ENCODE measurements around the gene DCAF8L1. TPM values are rescaled to one million over a fixed set of nuclear protein-coding genes. Genes with fewer than 3 reads are reported as not detected.
"Not testable (repeated sequence)": the region's sequence is repeated elsewhere in the genome, so short reads cannot be mapped to it uniquely, and the experiment has no call there.

The DCAF8L1 gene
- not detected in 2 replicates for total RNA-seq (2012; rRNA removed)

DNA sequence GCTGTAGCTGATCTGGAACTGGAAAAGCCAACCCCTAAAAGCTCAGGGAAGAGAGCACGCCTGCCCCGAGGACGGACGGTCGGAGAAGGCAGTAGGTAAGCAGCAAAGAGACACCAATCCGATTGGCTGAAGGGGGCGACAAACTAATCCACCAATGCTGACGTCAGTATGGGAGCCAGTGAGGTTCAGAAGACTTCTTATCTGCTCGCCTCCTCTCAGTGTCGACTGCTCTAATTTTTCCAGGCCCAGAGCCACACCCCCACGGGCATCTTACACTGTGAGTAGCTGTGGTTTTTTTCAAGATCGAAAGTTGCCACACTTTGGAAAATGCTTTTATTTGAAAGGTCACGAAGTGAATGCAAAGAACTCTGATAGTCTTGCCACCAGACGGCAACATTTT lies at the start of gene DCAF8L1:
Gene DCAF8L1, minus strand, starts transcription at position 101 of the 400 bp plus-strand sequence. CDS start 115 bp downstream, outside the sequence.
- H3K27me3 ChIP-seq (ENCODE audit: control insufficient read depth, insufficient read depth, low read length) = no peaks in the 10 kb centered on the region
- H3K4me1 ChIP-seq (ENCODE audit: control insufficient read depth, insufficient read depth, low read length) = no peaks in the 10 kb centered on the region
- H3K4me3 ChIP-seq (ENCODE audit: low read length) = no peak within 1 kb of the TSS
- no peak within 1 kb of the TSS for H3K9ac ChIP-seq (ENCODE audit: low read depth, low read length)
- H3K4me2 ChIP-seq (ENCODE audit: low read length) = no peak within 1 kb of the TSS
- peaks cover 3% of the 10 kb centered on the region for H3K9me3 ChIP-seq (replicated peaks; ENCODE audit: low read length)
- H3K36me3 ChIP-seq (ENCODE audit: insufficient read depth, low read length) = no peaks in the 10 kb centered on the region

DNA sequence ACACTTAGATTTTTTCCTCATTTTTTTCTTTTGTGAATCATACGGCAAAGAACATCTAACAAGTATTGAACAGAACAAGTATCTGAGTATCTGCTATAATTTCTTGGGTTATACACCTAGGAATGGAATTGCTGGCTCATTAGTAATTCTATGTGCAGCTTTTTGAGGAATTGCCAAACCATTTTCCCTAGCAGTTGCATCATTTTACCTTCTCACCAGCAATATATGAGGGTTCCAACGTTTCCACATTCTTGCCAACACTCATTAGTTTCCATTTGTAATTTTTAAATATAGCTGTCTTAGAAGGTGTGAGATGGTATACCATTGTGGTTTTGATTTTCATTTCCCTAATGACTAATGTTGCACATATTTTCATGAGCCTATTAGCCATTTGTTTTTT lies 41.1 kb upstream of the DCAF8L1 start:
- Histone ChIP-seq H3K4me3 (ENCODE audit: low read length) (no peak overlapping the region), H3K4me1 (ENCODE audit: control insufficient read depth, insufficient read depth, low read length) (no peaks in the 10 kb centered on the region), H3K4me2 (ENCODE audit: low read length) (no peak overlapping the region), H3K27me3 (ENCODE audit: control insufficient read depth, insufficient read depth, low read length) (no peaks in the 10 kb centered on the region), H3K9ac (ENCODE audit: low read depth, low read length) (no peak overlapping the region), H3K9me3 (replicated peaks; ENCODE audit: low read length) (no peaks in the 10 kb centered on the region), H3K36me3 (ENCODE audit: insufficient read depth, low read length) (no peaks in the 10 kb centered on the region)

DNA sequence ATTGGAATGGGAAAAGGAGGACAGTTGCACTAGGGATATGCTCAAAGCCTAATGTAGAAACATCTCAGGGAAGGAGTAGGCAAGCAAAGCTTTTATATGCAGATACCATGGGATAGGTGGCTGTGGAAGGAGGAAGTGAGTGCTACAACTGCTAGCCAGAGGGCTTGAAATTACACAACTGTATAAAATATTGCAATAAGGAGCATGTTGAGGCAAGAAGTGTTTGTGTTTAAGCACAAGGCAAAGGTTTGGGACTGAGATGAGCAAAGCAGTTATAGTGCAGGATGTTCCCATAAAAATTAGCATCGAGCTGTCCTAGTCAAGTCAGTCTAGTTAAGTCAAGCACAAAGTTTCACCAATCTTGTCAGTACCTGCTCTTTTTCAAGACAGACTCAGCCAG lies 35.6 kb upstream of the DCAF8L1 start:
- H3K9me3 ChIP-seq (replicated peaks; ENCODE audit: low read length) = peaks cover 7% of the 10 kb centered on the region
- H3K4me1 ChIP-seq (ENCODE audit: control insufficient read depth, insufficient read depth, low read length) = no peaks in the 10 kb centered on the region
- H3K9ac ChIP-seq (ENCODE audit: low read depth, low read length) = no peak overlapping the region
- H3K36me3 ChIP-seq (ENCODE audit: insufficient read depth, low read length) = no peaks in the 10 kb centered on the region
- no peak overlapping the region for H3K4me3 ChIP-seq (ENCODE audit: low read length)
- no peaks in the 10 kb centered on the region for H3K27me3 ChIP-seq (ENCODE audit: control insufficient read depth, insufficient read depth, low read length)
- no peak overlapping the region for H3K4me2 ChIP-seq (ENCODE audit: low read length)

DNA sequence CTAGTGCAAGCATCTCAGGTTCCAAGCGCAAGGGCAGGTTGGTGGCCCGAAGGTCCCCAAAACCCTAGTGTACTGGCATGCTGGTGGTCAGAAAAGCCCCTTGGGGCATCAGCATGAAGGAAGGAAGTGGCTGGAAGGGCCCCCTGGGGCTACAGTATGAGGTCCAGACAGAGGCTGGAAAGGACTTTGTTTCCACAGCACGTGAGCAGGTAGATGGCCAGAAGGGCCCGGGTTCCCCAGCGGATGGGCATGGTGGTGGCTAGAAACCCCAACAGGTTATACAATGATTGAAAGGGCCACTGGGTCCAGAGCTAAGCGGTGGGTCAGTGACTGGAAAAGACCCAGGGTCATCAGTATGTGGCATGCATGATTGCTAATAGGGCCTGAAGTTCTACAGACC lies 34.7 kb upstream of the DCAF8L1 start:
- Histone ChIP-seq H3K27me3 (ENCODE audit: control insufficient read depth, insufficient read depth, low read length) (no peaks in the 10 kb centered on the region), H3K4me2 (ENCODE audit: low read length) (no peak overlapping the region), H3K36me3 (ENCODE audit: insufficient read depth, low read length) (no peaks in the 10 kb centered on the region), H3K9me3 (replicated peaks; ENCODE audit: low read length) (peaks cover 7% of the 10 kb centered on the region), H3K4me1 (ENCODE audit: control insufficient read depth, insufficient read depth, low read length) (no peaks in the 10 kb centered on the region), H3K4me3 (ENCODE audit: low read length) (no peak overlapping the region), H3K9ac (ENCODE audit: low read depth, low read length) (no peak overlapping the region)

DNA sequence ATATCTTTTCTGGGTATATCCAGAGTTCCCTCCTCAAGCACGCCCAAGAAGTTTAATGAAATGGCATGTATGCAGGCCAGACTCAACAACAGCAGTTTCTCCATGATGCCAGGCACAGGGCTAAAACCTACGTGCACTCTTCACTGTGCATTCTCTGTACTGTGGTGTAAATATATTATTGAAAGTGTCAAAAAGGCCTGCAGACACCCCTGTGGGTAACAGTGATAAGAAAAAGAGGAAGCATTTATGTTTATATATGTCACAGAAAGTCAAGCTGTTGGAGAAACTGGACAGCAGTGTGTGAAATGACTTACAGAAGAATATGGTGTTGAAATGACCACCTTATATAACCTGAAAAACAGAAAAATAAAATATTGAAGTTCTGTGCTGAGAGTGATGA lies 29.6 kb upstream of the DCAF8L1 start:
- Histone ChIP-seq H3K36me3 (ENCODE audit: insufficient read depth, low read length) (no peaks in the 10 kb centered on the region), H3K4me1 (ENCODE audit: control insufficient read depth, insufficient read depth, low read length) (no peaks in the 10 kb centered on the region), H3K27me3 (ENCODE audit: control insufficient read depth, insufficient read depth, low read length) (no peaks in the 10 kb centered on the region), H3K4me3 (ENCODE audit: low read length) (no peak overlapping the region), H3K9me3 (replicated peaks; ENCODE audit: low read length) (peaks cover 10% of the 10 kb centered on the region), H3K4me2 (ENCODE audit: low read length) (no peak overlapping the region), H3K9ac (ENCODE audit: low read depth, low read length) (no peak overlapping the region)

DNA sequence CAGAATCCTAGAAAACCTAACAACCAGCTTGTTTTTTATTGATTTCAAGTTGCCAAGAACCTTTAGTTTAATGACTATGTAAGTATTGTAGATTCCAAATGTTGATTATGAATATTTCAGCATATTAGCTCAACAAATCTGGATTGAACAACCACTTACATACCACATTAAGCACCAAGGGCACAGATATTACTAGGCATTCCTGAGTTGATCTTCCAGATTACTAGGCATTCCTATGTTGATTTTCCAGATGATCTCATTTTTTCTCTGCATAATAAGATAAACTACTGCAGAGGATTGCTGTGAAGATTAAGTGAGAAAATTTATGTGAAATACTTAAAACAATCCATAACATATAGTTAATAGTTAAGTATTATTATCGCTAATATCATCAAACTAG lies 17.4 kb upstream of the DCAF8L1 start:
- H3K27me3 ChIP-seq (ENCODE audit: control insufficient read depth, insufficient read depth, low read length) = no peaks in the 10 kb centered on the region
- no peaks in the 10 kb centered on the region for H3K4me1 ChIP-seq (ENCODE audit: control insufficient read depth, insufficient read depth, low read length)
- H3K36me3 ChIP-seq (ENCODE audit: insufficient read depth, low read length) = no peaks in the 10 kb centered on the region
- H3K4me2 ChIP-seq (ENCODE audit: low read length) = no peak overlapping the region
- no peak overlapping the region for H3K4me3 ChIP-seq (ENCODE audit: low read length)
- peaks cover 3% of the 10 kb centered on the region for H3K9me3 ChIP-seq (replicated peaks; ENCODE audit: low read length)
- no peak overlapping the region for H3K9ac ChIP-seq (ENCODE audit: low read depth, low read length)

DNA sequence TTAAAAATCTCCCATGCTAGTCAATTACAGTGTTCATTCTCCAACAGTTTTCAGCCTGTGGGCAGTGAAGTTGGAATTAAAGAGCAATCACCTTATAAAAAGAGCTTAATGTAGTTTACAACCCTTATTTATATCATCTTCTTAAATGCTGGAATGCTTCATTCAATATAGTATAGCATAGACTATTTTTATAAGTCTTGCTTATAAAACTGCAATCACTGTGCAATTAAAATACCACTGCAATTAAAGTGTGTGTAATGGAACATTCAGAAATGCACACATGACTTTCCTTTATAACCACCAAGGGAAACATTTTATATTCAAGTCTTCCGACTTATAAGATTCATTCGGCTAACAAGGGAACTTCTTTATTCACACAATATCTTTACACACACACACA lies 16.4 kb upstream of the DCAF8L1 start:
- H3K4me1 ChIP-seq (ENCODE audit: control insufficient read depth, insufficient read depth, low read length) = no peaks in the 10 kb centered on the region
- no peak overlapping the region for H3K4me3 ChIP-seq (ENCODE audit: low read length)
- H3K36me3 ChIP-seq (ENCODE audit: insufficient read depth, low read length) = no peaks in the 10 kb centered on the region
- H3K9me3 ChIP-seq (replicated peaks; ENCODE audit: low read length) = peaks cover 3% of the 10 kb centered on the region
- no peak overlapping the region for H3K9ac ChIP-seq (ENCODE audit: low read depth, low read length)
- H3K4me2 ChIP-seq (ENCODE audit: low read length) = no peak overlapping the region
- H3K27me3 ChIP-seq (ENCODE audit: control insufficient read depth, insufficient read depth, low read length) = no peaks in the 10 kb centered on the region

DNA sequence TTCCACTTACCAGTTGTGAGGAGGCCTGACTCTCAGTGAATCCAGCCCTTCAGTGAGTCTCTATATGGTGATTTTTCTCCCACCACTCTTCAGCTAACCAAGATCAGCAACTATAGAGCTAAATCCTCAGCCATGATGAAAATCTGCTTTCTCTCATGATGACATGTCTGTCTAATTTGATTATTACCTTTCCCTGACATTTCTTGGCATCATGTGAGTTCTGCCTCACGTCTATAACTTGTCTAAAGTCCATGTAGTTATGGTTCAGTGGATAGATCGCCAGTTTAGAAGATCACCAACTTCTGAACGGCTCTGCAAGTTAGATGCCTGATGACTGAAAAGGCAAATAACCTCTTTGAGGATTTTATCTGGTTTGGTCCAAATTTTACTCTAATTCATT lies 14.9 kb upstream of the DCAF8L1 start:
- H3K9me3 ChIP-seq (replicated peaks; ENCODE audit: low read length) = peaks cover 2% of the 10 kb centered on the region
- no peak overlapping the region for H3K4me2 ChIP-seq (ENCODE audit: low read length)
- no peaks in the 10 kb centered on the region for H3K27me3 ChIP-seq (ENCODE audit: control insufficient read depth, insufficient read depth, low read length)
- H3K36me3 ChIP-seq (ENCODE audit: insufficient read depth, low read length) = no peaks in the 10 kb centered on the region
- no peak overlapping the region for H3K9ac ChIP-seq (ENCODE audit: low read depth, low read length)
- no peak overlapping the region for H3K4me3 ChIP-seq (ENCODE audit: low read length)
- H3K4me1 ChIP-seq (ENCODE audit: control insufficient read depth, insufficient read depth, low read length) = no peaks in the 10 kb centered on the region

DNA sequence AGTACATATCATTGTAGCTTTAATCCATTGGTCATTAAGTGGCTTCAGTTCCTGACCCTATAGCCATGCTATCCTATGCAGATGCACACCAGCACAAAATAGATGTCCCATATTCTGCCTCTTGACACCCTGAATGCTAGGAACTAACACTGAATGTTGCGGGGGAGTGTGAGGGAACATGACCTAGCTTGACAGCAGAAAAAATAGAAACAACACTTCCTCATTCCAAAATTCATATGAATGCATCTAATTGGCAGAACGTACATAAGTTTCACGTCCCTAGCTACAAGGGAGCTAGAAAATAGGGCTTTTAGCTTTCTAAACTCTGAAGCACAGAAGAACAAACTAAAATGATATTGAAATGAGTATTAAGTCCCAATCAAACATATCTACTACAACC lies 14.4 kb upstream of the DCAF8L1 start:
- Histone ChIP-seq H3K27me3 (ENCODE audit: control insufficient read depth, insufficient read depth, low read length) (no peaks in the 10 kb centered on the region), H3K4me1 (ENCODE audit: control insufficient read depth, insufficient read depth, low read length) (no peaks in the 10 kb centered on the region), H3K36me3 (ENCODE audit: insufficient read depth, low read length) (no peaks in the 10 kb centered on the region), H3K9me3 (replicated peaks; ENCODE audit: low read length) (no peaks in the 10 kb centered on the region), H3K4me2 (ENCODE audit: low read length) (no peak overlapping the region), H3K9ac (ENCODE audit: low read depth, low read length) (no peak overlapping the region), H3K4me3 (ENCODE audit: low read length) (no peak overlapping the region)

DNA sequence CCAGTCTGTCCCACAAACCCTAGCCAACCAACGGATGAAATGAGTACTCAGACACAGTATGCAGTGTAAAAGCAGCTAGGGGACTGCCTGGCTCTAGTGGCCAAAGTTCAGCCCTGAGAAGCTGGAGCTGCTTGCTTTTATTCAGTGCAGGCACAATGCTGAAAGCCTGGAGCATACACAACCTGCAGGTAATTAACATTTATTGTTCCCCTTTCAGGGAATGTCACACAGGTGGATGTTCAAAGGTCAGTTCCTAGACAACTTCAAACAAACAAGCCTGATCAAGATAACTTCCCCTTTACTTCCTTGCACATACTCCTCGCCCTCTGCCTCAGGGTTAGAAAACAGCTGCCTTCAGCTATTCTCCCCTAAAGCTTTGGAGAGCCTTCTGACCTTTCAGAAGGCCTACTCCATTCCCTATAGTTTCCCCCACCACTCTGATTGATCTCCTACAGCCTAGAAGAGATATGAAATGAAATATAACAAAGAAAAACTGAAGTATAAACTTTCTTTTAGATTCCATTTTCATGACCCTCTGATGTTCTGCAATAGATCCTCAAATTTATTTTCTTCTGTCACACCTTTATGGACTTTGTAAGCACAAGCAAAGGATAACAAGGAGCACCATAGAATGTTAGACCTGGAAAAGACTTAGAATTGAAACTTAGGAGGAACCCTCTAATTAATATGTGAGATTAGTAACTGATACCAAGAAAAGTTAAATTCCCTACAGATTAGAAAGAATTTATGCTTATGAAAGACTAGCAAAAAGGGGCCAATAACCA lies 6.8 kb upstream of the DCAF8L1 start:
- Histone ChIP-seq H3K27me3 (ENCODE audit: control insufficient read depth, insufficient read depth, low read length) (no peaks in the 10 kb centered on the region), H3K4me1 (ENCODE audit: control insufficient read depth, insufficient read depth, low read length) (no peaks in the 10 kb centered on the region), H3K36me3 (ENCODE audit: insufficient read depth, low read length) (no peaks in the 10 kb centered on the region), H3K9ac (ENCODE audit: low read depth, low read length) (no peak overlapping the region), H3K4me3 (ENCODE audit: low read length) (no peak overlapping the region), H3K9me3 (replicated peaks; ENCODE audit: low read length) (peaks cover 3% of the 10 kb centered on the region), H3K4me2 (ENCODE audit: low read length) (no peak overlapping the region)

DNA sequence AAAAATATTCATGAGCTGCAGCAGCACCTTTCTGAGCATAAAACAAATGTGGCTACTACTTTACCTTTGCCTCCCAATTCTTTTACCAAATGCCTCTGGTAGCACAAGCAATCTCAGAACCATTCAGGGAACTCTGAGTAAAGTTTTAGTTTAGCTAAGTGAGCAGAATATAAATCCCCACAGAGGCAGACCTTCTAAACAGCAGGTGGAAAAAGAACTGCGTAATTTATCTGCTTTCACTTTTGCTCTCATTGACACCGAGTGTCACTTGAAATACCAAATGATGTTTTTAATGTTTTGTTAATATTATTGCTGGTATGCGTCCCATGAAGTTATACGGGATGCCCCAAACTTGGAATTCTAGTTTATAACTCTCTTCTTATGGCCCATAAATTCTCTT lies 4.3 kb downstream of the DCAF8L1 start:
- not testable (repeated sequence) for H3K4me3 ChIP-seq (ENCODE audit: low read length); H3K9ac ChIP-seq (ENCODE audit: low read depth, low read length); H3K27me3 ChIP-seq (ENCODE audit: control insufficient read depth, insufficient read depth, low read length); H3K4me2 ChIP-seq (ENCODE audit: low read length); H3K4me1 ChIP-seq (ENCODE audit: control insufficient read depth, insufficient read depth, low read length); H3K36me3 ChIP-seq (ENCODE audit: insufficient read depth, low read length); H3K9me3 ChIP-seq (replicated peaks; ENCODE audit: low read length)

DNA sequence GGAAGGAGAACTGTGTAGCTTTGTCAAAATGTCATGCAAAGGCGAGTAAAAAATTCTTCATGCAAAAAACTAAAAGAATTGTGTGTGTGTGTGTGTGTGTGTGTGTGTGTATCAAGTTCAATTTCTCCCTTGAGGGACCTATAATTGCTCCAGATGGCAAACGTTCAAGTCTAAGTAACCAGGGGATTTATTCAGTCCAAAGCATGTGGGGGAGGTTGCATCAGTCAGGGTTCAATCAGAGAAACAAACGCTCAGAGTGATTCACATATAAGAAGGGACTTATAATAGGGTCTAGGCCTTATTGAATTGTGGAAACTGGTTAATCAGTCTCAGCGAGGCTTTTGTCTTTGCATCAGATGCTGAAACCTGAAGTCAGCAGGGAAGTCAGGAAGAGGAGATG lies 5.0 kb downstream of the DCAF8L1 start:
- Histone ChIP-seq H3K4me3 (ENCODE audit: low read length) (no peak overlapping the region), H3K36me3 (ENCODE audit: insufficient read depth, low read length) (no peaks in the 10 kb centered on the region), H3K9me3 (replicated peaks; ENCODE audit: low read length) (no peaks in the 10 kb centered on the region), H3K9ac (ENCODE audit: low read depth, low read length) (no peak overlapping the region), H3K27me3 (ENCODE audit: control insufficient read depth, insufficient read depth, low read length) (no peaks in the 10 kb centered on the region), H3K4me2 (ENCODE audit: low read length) (no peak overlapping the region), H3K4me1 (ENCODE audit: control insufficient read depth, insufficient read depth, low read length) (no peaks in the 10 kb centered on the region)
